HEK293 (cell line): ENCODE measurements around the gene TPCN2.

Source experiments
- CTCF ChIP-seq: fragments of 450-650 bp; formaldehyde crosslinking; IDR thresholded peaks from 2 replicates; pipeline ENCODE4 v1.5.1; 2016; ENCODE audit warnings: missing biosample characterization, missing genetic modification characterization
- SALL2 ChIP-seq: fragments of 450-650 bp; formaldehyde crosslinking; IDR thresholded peaks from 2 replicates; pipeline ENCODE4 v1.5.0; 2017; ENCODE audit warnings: missing biosample characterization, mild to moderate bottlenecking, missing genetic modification characterization, borderline replicate concordance
- WT1 ChIP-seq: fragments of 450-650 bp; formaldehyde crosslinking; IDR thresholded peaks from 2 replicates; pipeline ENCODE4 v1.5.1; 2016; ENCODE audit warnings: missing biosample characterization, missing genetic modification characterization
- ZBTB21 ChIP-seq: fragments of 450-650 bp; formaldehyde crosslinking; IDR thresholded peaks from 2 replicates; pipeline ENCODE4 v1.5.1; 2017; ENCODE audit warnings: missing biosample characterization, missing genetic modification characterization
- ZEB2 ChIP-seq: fragments of 450-650 bp; formaldehyde crosslinking; IDR thresholded peaks from 2 replicates; pipeline ENCODE4 v1.5.1; 2016; ENCODE audit warnings: missing biosample characterization, missing genetic modification characterization
- ZNF274 ChIP-seq, 2 experiments: fragments of 200-500 bp in 1 of 2; fragments of 450-650 bp in 1 of 2; sonication (Bioruptor generic) in 1 of 2; formaldehyde crosslinking in 1 of 2; IDR thresholded peaks; 2 replicates each; pipeline versions ENCODE4 v1.5.1 to v1.6.1; 2014 to 2016; ENCODE audit warnings: borderline replicate concordance in 1 of 2, inconsistent platforms in 1 of 2, low read length in 1 of 2, missing biosample characterization in 1 of 2, missing genetic modification characterization in 1 of 2
- ZNF37A ChIP-seq: fragments of 450-650 bp; IDR thresholded peaks from 2 replicates; pipeline ENCODE4 v1.5.1; 2018; ENCODE audit warnings: missing biosample characterization, missing genetic modification characterization
- ZNF398 ChIP-seq: fragments of 450-650 bp; formaldehyde crosslinking; IDR thresholded peaks from 2 replicates; pipeline ENCODE4 v1.5.1; 2017; ENCODE audit warnings: missing biosample characterization, missing genetic modification characterization
- ZNF449 ChIP-seq: fragments of 450-650 bp; formaldehyde crosslinking; IDR thresholded peaks from 2 replicates; pipeline ENCODE4 v1.5.1; 2017; ENCODE audit warnings: missing biosample characterization, mild to moderate bottlenecking, missing genetic modification characterization, moderate library complexity
- ZNF501 ChIP-seq: fragments of 450-650 bp; formaldehyde crosslinking; IDR thresholded peaks from 2 replicates; pipeline ENCODE4 v1.5.1; 2016; ENCODE audit warnings: missing biosample characterization, missing genetic modification characterization
- ZNF639 ChIP-seq: fragments of 450-650 bp; formaldehyde crosslinking; IDR thresholded peaks from 2 replicates; pipeline ENCODE4 v1.5.1; 2016; ENCODE audit warnings: missing biosample characterization, missing genetic modification characterization
- ZNF830 ChIP-seq: fragments of 450-650 bp; IDR thresholded peaks from 2 replicates; pipeline ENCODE4 v1.5.0; 2018; ENCODE audit warnings: missing biosample characterization, missing genetic modification characterization, low read depth, mild to moderate bottlenecking, moderate library complexity

GRCh38 chr11:69148377-69148762 is 99.6 kb downstream of the TPCN2 start:
- TF ChIP-seq ZEB2 (tag by site-specific recombination) (no peak), ZNF501 (tag by site-specific recombination) (no peak), ZNF274 (IDR thresholded peaks at IDR 0.05; ENCODE audit: low read length) (no peak), ZNF274 (tag by site-specific recombination; IDR thresholded peaks at IDR 0.05; ENCODE audit: borderline replicate concordance) (no peak), ZNF830 (no peak), CTCF (tag by site-specific recombination) (no peak), WT1 (no peak), ZNF449 (tag by site-specific recombination) (no peak), ZBTB21 (no peak), ZNF639 (tag by site-specific recombination) (no peak), SALL2 (tag by site-specific recombination) (no peak), ZNF398 (no peak), ZNF37A (tag by site-specific recombination) (no peak)
